ENCODE data around the gene SPG11.

DNA sequence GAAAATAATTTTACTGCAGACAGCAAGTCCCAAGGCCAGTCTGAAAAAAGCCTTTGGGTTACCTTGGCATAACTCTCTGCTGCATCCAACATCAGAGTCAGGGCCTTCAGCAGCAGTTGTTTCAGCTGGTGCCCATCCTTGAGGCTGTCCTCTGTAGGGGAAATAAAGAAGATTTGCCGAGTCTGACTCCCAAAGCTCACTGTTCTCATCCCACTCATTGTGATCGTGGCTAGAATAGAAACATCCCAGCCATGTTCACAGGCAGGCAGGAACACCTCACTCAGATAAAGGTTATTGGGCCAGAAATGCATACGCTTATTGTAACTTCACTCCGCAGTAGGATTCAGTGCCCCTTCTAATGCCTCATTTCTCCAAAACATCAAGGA, 97.3 kb downstream of the SPG11 start:
- TF ChIP-seq, protein P1, sequence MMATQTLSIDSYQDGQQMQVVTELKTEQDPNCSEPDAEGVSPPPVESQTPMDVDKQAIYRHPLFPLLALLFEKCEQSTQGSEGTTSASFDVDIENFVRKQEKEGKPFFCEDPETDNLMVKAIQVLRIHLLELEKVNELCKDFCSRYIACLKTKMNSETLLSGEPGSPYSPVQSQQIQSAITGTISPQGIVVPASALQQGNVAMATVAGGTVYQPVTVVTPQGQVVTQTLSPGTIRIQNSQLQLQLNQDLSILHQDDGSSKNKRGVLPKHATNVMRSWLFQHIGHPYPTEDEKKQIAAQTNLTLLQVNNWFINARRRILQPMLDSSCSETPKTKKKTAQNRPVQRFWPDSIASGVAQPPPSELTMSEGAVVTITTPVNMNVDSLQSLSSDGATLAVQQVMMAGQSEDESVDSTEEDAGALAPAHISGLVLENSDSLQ (IDR thresholded peaks at IDR 0.05), result no peak
- TF ChIP-seq NFRKB (IDR thresholded peaks at IDR 0.05), result no peak
- no peak for TF ChIP-seq CTBP1 (IDR thresholded peaks at IDR 0.05; ENCODE audit: borderline replicate concordance)
- TF ChIP-seq ARNT (IDR thresholded peaks at IDR 0.05), result no peak
- TF ChIP-seq SP1 (IDR thresholded peaks at IDR 0.05), result no peak
- TF ChIP-seq FOXM1 (IDR thresholded peaks at IDR 0.05; ENCODE audit: borderline replicate concordance), result no peak
- TF ChIP-seq TARDBP (IDR thresholded peaks at IDR 0.05), result no peak
- TF ChIP-seq FOXA1 (IDR thresholded peaks at IDR 0.05), result no peak
- no peak for TF ChIP-seq BHLHE40 (IDR thresholded peaks at IDR 0.05; ENCODE audit: borderline replicate concordance)
- no peak for TF ChIP-seq LEF1 (IDR thresholded peaks at IDR 0.05; ENCODE audit: borderline replicate concordance)
- TF ChIP-seq FOXK2 (IDR thresholded peaks at IDR 0.05), result no peak
- no peak for TF ChIP-seq ZNF384 (IDR thresholded peaks at IDR 0.05)

All from HEK293T (cell line).